Stimulated activated CD8-positive, alpha-beta memory T cell treated with anti-CD3 and anti-CD28 coated beads, Interleukin-15, amount 100 ng/mL, for 4 hours (primary cell): ENCODE data around the gene ZNF607.
A peak's percentile ranks its signal among the peaks of the same experiment; 100 is the strongest.
"Not testable (repeated sequence)": the region's sequence is repeated elsewhere in the genome, so short reads cannot be mapped to it uniquely, and the experiment has no call there.

ENCODE experiments used
- DNase-seq, 2 donors: peaks; one replicate each; pipeline ENCODE4 v3.0.0-alpha.2; 2020; ENCODE audit warnings: low read depth in 2 of 2

ZNF607 gene

DNA sequence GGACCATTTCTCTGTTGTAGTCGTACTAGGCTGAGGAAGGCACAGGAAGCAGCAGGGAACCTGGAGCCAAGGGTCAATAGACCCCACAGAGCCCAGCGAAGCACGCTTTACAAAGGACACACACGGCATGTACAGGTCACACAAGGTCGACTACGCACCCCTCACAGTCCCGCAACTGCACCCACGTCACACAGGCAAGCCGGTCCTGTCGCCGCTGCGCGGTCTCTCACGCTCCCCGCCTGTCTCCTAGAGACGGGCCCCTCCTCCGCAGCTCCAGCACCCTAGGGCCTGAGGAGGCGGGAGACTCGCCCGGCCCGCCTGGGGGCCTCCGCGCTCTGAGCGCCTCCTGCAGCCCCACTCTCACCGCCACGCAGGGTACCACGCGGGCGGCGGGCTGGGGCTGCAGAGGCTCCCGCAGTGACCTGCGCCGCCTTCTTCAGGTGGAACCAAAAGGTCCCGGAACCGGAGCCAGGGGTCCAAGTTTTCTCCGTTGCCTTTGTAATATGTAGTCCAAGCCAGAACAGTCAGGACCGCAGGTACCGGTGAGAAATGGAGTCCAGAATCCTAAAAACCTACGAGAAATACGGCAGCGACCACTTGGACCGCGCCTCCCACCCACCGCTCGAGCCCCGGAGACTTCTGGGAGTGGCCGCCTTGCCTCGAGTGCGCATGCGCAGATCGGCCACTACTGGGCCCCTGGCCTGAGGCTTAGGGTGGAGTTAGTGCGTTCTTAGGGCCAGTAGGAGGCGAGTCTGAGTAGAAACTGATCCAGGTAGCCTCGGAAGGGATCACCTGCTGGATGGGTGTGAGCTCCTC is at the start of gene ZNF607:
Gene ZNF607 (minus strand): TSS at position 651 of the 816 bp plus-strand sequence. CDS start 8,143 bp downstream, outside the sequence.
- DNase-seq, result peak; percentile 70 to 73

DNA sequence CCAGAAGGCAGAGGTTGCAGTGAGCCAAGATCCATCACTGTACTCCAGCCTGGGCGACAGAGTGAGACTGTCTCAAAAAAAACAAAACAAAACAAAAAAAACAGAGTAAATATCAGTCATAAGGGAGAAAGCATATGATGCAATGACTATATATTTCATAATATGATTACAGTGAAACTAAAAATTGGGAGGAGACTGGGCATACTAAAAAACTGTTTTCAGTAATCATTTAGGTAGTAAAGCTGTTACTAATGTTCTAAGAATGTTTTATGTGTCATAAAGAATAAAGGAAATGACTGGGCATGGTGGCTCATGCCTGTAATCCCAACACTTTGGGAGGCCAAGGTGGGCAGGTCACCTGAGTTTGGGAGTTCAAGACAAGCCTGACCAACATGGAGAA is 43.9 kb upstream of the ZNF607 start:
- no peak for DNase-seq

DNA sequence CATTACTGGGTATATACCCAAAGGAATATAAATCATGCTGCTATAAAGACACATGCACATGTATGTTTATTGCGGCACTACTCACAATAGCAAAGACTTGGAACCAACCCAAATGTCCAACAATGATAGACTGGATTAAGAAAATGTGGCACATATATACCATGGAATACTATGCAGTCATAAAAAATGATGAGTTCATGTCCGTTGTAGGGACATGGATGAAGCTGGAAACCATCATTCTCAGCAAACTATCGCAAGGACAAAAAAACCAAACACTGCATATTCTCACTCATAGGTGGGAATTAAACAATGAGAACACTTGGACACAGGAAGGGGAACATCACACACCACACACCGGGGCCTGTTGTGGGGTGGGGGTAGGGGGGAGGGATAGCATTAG is 38.1 kb upstream of the ZNF607 start:
- DNase-seq, result not testable (repeated sequence)

DNA sequence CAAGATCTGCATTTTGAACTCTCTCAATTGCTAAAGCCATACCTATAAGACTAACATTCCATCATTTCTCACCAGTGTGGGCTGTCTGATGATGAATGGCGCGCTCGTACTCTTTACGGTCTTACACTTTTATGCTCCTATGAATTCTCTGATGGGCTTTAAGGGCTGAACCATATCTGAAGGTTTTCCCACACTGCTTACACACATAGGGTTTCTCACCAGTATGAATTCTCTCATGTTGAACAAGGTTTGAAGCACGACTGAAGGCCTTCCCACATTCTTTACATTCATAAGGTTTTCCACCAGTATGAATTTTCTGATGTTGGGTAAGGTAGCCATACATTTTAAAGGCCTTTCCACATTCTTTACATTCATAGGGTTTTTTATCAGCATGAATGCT is 18.8 kb upstream of the ZNF607 start:
- DNase-seq, result no peak

DNA sequence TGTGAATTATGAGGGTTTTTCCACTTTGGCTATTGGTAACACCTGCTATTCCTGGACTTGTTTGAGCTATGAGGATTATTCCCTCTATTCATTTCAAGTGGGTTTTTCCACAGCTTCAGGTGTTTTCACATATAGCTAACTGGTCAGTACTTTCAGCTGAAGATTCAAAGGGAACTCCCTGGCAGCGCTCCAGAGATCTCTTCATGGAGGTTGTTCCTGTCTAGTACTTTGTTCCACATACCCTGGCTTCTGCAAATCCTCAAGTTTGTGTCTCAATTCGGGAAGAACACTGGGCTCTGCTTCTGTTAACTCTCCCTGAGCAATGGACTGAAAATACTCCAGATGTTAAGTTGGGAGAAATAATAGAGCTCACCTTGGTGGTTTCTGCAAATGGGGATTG is 5.6 kb upstream of the ZNF607 start:
- no peak for DNase-seq

DNA sequence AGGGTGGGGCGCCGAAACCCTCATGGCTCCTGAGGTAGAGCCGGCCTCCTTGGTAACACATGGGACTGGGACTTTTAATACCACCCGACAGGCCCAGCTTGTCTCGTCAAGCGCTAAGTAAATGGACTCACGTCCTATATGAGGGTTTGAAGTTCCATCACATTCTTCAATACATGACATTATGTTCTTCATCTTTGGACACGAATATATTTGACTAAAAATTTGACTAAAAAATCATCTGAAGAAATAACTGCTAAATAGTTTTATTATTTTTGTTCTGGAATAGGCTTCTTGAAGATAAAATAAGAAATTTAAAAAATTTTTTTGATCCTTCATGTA is 335 bp upstream of the ZNF607 start:
- no peak for DNase-seq

DNA sequence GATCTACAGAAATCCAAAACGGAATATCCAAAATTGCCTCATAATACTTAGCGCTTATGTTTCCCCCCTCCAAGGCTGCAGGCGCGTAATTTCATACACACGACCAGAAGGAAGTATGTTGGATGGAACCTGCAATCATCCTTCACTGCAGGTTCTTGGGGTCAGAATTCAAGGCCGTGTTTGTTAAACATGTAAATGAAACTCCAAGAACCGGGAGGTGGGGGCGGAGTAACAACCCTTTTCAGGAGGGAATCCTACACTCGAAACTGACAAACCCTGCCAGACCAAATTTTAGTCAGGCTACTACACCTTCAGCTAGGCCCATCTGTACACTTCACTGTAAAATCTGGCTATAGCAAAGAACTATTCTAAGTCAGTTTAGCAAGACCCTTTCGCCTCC is 1.3 kb downstream of the ZNF607 start:
- DNase-seq, result no peak

DNA sequence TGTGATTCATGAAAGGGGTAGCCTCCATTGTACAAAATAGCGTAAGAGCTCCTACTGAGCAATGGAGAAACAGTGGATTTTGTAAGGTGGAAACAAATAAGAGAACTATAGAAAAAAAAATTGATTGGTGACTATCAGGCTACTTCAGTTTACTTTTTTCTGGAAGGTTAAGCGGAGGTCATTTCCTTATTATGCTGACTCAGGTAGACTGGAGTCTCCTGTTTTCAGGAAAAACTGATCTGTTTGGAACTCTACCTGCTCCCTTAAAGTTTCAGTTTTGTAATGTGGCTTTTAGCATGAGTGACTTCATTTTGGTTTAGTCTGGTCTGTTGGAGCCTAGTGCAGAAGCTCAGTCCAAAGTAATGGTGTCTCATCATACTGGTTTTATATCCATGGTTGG is 3.4 kb downstream of the ZNF607 start:
- DNase-seq, result no peak

DNA sequence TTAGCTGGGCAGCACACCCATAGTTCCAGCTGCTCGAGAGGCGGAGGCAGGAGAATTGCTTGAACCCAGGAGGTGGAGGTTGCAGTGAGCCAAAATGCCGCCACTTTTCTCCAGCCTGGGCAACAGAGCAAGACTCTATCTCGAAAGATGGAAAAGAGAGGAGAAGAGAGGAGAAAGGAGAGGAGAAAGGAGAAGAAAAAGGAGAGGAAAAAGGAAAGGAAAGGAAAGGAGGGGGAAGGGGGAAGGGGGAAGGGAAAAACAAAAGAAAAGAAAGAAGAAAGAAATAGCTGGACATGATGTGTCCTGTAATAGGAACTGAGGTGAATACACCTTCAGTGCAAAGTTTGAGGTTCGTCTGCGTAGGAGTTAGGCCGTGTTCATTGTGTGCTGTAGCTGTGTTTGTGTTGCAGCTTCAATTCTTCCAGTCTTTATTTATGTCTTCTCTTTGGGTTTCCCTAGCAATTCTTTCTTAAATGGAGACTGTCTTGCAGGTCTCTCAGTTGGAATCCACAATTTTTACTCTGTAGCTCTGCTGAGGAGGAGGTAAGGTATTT is 13.4 kb downstream of the ZNF607 start:
- no peak for DNase-seq

DNA sequence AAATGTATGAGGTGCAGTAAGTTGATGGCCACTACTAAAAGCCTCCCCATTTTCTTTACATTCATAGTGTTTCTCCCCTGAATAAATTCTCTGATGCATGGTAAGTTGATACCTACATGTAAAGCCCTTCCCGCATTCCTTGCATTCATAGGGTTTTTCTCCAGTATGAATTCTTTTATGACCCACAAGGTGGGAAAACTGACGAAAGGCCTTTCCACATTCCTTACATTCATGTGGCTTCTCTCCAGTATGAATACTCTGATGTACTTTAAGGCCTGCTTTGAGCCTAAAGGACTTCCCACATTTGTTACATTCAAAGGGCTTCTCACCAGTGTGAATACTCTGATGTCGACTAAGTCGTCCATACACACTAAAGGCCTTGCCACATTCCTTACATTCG is 20.5 kb downstream of the ZNF607 start:
- DNase-seq, result no peak

DNA sequence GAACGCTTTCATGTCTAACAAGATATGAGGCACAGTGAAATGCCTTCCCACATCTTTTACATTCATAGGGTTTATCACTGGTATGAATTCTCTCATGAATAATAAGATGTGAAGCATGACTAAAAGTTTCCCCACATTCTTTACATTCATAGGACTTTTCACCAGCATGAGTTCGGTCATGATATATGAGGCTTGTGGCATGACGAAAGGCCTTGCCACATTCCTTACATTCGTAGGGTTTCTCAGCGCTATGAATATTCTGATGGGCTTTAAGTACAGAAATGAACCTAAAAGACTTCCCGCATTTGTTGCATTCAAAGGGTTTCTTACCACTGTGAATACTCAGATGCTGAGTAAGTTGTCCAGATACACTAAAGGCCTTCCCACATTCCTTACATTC is 21.3 kb downstream of the ZNF607 start:
- no peak for DNase-seq

DNA sequence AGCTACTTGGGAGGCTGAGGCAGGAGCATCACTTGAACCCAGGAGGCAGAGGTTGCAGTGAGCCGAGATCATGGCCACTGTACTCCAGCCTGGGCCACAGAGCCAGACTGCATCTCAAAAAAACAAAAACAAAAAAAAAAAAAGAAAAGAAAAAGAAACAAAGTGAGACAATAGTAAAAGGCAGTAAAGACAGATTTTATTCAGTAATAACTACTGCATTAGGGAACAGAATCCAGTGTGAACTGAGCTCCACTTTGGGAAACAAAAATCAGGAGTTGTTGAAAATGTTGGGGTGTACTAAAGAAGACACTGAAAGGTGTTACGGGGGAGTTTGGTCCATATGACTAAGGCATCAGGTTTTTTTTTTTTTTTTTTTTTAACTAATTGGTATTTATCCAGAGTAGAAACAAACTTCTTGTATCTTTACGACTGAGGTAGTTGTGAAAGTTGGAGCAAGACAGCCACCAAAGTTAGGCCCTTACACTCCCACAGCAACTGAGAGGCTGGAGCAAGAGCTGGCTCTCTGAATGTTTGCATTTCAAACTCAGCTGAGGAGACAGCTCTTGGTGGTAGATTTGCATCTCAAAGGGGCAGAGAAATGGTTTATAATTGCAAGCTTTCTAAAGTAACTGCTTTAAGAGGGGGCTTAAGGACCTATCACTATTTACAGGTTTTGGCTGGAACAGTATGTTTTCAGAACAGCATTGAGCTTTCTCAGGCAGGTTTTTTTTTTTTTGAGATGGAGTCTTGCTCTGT is 24.2 kb downstream of the ZNF607 start:
- DNase-seq, result no peak

DNA sequence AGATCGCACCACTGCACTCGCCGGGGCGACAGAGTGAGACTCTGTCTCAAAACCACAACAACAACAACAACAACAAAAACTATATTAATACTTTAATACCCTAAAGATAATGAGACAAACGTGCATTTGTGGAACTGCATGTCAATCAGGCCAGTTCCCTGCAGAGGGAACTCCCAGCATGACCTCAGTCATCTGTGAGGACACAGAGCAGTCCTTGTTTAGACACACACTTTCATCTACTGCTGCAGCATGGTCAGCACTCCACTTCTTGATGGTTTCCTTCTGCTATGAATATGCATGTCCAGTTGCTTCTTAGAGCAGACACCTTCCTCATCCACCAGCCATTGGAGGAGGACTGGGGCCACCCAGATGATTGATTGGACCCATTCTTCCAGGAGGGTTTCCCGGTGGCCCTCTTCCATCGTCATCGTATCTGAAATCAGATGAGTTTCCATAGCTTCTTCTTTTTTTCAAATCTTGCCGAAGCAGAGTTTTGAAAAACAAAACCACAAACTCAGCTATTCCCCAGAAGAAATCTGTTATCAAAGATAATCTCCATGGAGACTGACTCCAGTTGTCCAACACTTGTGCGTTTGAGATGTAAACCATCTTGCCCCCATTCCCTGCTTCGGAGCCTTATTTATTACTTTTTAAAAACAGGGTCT is 26.5 kb downstream of the ZNF607 start:
- DNase-seq, result no peak

DNA sequence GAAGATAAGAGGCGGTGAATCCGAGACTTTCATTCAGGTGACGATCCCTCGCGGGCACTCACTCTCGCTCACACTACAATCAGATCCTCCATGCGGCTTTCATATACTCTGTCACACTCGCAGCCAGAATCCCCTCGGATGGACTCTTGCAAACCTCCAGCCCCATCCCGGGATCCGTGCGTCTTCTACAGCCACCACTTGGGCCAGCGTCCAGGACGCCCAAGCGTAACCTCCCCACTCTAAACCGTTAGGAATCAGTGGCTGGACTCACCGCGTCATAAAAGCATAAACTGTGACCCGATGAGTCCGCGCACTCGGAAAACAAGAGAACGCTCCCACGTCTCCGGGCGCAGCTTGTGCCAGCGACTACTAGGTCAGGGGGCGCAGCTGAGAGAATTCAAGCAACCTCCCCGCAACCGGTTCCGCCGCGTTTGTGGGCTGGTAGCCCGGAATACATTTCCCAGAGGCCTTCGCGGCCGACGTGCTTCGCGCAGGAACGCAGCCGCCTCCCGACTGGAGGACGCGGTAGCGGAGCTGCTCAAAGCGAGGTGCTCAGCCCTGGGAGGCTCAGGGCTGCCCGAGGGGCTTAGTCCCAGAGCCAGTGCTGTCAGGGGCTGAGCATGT is 27.6 kb downstream of the ZNF607 start:
- peak; percentile 62 to 73 for DNase-seq

DNA sequence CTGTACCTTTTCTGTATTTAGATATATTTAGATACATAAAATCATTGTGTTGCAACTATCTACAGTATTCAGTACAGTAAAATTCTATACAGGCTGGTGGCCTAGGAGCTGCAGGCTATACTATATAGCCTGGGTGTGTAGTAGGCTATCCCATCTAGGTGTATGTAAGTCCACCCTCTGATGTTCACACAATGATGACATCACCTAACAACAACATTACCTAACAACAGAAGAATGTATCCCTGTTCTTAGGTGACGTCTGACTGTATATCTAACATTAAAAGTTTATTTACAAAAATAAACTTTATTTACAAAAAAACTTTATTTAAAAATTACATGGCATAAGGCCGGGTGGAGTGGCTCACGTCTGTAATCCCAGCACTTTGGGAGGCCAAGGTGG is 36.0 kb downstream of the ZNF607 start:
- no peak for DNase-seq

DNA sequence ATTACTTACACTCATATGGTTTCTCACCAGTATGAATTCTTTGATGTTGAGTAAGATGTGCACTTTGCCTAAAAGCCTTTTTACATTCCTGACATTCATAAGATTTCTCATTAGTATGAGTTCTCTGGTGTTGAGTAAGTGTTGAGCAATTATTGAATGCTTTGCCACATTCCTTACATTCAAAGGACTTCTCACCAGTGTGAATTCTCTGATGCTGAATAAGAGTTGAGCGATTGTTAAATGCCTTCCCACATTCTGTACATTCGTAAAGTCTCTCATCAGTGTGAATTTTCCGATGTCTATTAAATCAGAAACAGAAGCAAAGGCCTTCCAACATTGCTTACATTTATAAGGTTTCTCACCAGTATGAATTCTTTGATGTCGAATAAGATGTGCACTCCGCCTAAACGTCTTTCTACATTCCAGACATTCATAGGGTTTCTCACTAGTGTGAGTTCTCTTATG is 50.1 kb downstream of the ZNF607 start:
- no peak for DNase-seq

DNA sequence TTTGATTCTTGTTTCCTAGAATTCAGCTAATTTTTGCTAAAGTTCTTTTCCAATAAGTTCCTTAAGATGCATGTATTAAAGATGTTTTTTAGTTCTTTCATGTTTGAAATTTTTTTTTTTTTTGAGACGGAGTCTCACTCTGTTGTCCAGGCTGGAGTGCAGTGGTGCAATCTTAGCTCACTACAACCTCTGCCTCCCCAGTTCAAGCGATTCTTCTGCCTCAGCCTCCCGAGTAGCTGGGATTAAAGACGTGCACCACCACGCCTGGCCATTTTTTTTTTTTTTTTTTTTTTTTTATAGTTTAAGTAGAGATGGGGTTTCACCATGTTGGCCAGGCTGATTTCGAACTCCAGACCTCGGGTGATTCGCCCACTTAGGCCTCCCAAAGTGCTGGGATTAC is 62.4 kb downstream of the ZNF607 start:
- DNase-seq, result not testable (repeated sequence)

DNA sequence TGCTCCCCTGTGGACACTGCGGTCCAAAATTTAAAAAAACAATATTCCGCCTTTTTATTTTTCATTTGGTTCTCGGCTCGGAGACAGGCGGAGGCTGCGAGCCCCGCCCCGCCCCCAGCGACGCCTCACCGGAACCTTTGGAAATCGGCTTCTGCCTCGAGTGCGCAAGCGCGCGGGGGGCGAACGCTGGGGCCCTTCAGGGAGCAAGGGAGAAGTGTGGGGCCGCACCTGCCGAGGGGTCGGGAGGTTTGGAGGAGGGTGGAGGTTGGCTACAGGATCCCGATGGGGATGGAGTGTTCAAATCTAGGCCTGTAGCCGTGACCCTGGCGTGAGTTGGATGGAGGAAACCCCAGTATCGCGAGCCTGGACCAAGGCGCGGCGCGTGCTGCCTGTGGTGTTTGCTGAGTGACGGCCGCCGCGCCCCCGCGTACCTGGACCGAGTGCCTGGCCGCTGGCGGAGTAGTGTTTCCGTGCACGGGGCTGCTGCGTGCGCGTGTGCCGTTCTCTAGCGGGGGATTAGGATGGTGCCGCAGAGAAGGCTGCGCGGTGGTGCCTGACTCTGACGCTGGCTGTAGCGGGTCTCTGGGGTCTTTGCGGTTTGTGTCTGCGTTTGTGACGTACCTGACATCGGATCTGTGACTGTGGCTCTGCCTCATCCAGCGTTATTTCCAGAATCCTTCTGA is 63.7 kb downstream of the ZNF607 start:
- DNase-seq, result peak; percentile 58 to 68

DNA sequence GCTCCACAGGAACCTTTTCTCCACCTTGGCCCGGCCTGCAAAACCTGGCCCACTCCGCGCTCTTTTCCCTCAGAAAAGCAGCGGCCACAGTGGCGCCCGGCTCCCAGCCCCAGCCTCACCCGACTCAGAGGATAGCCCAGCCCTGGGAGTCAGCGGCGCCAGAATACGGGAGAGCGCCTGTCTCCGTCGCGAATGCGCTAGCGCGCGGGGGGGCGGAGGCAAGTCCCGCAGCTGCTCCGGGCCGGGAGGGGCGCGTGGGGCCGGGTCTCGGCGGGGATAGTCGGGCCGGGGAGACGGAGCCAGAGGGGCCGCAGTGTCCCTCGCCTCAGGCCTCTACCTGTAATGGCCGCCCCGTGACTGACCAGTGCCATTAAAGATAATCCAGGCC is 64.3 kb downstream of the ZNF607 start, which contains the start of gene ZFP30:
Gene ZFP30 (minus strand): TSS at position 165 of the 388 bp plus-strand sequence. CDS start 7,643 bp downstream, outside the sequence.
- DNase-seq, result peak; percentile 39 to 46

DNA sequence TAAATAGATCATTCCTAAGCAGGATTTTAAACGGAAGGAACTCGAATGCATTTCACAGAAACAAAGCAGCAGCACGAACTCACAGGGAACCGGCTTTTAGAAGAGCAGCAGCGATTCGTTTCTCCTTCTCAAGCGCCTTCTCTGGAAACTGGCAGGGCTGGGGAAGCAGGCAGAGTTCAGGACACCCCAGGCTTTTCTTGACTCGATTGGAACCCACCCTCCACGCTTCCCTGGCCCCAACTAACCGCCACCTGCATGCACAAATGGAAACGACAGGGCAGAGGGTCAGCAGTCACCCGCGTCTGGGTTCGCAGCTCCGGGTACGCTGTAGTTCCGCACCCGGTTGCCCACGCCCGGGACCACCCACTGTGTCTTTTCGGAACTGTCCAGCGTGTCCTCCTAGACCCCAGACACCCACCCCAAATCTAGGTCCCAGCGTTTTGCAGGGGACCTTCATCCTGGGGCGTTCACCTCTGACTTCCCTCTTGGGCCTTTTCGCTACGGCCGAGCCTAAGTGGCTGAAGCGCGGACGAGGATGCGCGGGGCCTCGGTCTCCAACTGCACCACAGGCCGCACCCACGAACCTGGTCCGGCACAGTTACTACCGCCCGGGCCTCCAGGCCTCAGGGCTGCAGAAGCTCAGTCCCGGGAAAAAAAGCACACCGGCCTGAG is 64.8 kb downstream of the ZNF607 start:
- DNase-seq, result no peak

DNA sequence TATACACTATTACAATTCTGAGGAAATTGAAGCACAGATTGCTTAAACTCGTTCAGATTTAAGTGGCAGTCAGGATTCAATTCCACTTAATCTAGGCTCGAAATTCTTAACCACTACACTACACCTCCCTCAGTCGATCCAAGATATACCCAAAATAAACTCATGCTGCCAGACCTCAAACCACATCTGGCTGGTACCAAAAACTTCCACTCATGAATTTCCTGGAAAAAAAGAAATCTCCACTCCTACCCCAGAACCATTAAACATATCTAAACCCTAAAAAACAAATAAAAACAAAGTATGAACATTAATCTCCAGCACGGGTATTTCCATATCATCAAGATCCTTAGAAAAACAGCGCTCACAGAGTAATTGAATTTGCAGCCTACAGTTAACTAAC is 65.4 kb downstream of the ZNF607 start:
- DNase-seq, result no peak
